GM21576 (cell line): ENCODE measurements around the gene UPK1A.
"Not testable (repeated sequence)": the region's sequence is repeated elsewhere in the genome, so short reads cannot be mapped to it uniquely, and the experiment has no call there.

ENCODE experiments used
- ATAC-seq: cut with Tn5 transposase; IDR thresholded peaks from one replicate; pipeline ENCODE4 v1.9.1; 2021; ENCODE audit warnings: mild to moderate bottlenecking, moderate library complexity; ENCODE audit not compliant: unreplicated experiment

The UPK1A gene

DNA sequence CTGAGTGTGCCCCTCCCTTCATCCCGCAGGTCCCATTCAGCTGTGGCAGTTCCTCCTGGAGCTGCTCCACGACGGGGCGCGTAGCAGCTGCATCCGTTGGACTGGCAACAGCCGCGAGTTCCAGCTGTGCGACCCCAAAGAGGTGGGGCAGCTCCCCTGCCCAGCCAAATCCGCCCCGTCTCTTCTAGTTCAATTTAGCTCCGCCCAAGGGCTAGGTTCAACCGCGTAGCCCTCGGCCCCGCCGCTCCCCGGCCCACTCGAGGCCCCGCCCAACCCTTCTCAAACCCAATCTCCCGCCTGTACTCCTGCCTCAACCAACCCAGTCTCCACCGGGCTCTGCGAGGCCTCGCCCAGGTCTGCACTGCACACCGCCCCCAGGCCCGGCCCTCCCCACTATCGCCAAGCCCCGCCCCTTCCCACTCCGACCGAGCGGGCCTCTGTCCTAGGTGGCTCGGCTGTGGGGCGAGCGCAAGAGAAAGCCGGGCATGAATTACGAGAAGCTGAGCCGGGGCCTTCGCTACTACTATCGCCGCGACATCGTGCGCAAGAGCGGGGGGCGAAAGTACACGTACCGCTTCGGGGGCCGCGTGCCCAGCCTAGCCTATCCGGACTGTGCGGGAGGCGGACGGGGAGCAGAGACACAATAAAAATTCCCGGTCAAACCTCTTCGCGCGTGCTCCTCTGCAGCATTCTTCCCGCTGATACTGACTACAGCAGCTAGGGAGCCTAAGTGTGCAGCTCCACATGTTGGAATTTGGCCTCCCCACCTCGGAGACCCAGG, 21.9 kb upstream of the UPK1A start:
- ATAC-seq, result peak; percentile 60

DNA sequence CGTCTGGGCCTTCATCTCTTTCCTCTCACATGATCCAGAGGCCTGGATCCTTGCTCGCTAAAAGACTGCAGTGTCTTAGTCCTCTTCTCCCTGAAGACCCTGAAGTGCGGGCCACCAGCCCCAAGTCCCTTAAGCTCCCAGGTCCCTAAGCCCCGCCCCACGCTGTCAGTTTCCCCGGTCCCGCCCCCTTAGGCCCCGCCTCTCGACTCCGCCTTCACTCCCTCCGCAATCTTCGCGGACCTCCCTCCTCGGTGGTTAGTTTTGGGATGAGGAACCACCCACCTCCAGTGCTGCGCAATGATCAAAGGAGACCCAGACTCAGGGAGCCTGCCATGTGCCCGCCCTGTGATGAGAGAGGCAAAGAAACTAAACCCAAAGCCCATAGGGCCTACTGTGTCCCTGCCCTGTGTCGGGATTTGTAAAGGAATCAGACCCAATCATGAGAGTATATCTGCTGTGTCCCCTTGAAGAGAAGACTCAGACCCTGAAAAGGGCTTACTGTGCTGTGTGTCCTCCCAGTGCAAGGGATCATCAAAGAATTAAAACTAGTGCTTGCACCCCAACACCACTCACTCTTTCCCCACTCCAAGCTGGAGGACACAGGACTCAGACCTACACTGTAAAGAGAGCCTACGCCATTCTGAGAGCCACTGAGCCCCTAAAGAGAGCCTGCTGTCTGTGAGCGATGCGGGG, 21.2 kb upstream of the UPK1A start:
- no peak for ATAC-seq

DNA sequence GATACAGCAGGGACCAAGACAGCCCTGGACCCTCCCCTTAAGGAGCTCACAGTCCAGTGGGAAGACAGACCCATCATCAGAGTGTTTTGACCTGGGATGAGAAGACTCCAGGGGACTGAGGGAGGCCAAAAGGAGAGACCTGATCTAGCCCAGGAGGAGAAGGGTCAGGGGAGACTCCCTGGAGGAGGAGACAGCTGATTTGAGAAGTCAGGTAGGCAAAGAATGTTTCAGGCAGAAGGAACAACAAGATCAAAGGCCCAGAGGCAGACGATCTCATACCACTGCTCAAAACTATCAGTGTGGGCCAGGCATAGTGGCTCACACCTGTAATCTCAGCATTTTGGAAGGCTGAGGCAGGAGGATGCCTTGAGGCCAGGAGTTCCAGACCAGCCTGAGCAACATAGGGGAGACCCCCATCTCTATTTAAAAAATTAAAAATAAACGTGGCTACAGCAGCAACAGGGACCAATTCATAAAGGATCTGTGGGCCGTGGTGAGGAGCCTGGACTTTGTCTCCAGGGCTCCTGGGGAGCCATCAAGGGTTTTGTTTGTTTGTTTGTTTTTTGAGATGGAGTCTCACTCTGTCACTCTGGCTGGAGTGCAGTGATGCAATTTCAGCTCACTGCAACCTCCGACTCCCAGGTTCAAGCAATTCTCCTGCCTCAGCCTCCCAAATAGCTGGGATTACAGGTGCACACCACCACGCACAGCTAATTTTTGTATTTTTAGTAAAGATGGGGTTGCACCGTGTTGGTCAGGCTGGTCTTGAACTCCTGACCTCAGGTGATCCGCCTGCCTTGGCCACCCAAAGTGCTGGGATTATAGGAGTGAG, 20.4 kb upstream of the UPK1A start:
- no peak for ATAC-seq

DNA sequence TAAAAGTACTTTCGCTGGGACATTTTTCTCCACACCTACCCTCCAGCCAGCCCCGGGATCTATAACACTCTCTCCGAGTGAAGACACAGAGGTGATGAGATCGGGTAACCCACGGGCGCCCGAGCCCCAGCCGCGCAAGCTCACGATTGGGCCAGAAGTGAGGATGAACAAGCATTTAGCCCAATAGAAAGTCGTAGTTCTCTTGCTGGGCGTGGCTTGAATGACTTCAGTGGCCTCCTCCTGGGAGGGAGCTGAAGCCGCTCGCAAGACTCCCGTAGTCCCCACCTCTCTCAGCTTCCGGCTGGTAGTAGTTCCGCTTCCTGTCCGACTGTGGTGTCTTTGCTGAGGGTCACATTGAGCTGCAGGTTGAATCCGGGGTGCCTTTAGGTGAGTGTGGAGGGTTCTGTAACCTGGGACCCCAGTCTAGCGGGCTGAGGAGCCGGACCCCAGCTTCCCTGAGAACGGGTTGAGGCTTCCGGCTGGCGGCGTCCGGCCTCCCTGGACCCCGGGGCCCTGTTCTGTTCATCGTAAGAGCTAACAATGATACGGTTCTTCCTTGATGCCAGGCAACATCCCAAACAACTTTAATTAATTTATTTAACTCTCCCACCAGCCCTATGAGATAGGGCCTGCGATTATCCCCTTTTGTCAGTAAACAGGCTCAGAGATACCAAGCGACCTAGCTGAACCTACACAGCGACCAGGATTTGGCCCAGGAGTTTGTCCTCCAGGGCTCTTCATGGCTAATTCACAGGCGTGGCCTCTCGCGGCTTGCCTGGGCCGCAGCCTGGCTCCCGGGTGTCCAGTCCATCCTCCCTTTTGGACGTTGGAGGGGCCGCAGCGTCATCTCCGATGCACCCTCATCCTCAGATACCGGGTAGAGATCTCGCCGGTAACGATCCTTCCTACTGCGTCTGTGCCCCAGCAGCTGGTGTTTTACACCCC, 18.0 kb upstream of the UPK1A start, which contains the start of gene COX6B1:
TSS of gene COX6B1 (plus strand) at position 307 of the 945 bp plus-strand sequence. CDS start 2,921 bp downstream, outside the sequence.
- ATAC-seq, result peak; percentile 50

DNA sequence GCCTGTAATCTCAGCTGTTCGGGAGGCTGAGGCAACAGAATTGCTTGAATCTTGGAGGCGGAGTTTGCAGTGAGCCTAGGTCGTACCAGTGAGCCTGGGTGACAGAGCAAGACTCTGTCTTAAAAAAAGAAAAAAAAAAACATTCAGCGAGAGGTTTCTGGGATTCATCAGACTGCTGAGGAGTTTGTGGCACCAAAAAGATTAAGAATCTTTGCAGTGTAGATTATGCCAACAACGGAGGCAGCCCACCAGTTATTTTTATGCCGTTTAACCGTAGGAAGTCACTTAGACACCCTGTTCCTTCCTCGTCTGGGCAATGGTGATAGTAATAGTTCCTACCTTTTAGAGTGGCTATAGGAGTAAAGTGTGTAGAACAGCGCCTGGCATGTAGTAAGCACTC, 15.7 kb upstream of the UPK1A start:
- ATAC-seq, result no peak

DNA sequence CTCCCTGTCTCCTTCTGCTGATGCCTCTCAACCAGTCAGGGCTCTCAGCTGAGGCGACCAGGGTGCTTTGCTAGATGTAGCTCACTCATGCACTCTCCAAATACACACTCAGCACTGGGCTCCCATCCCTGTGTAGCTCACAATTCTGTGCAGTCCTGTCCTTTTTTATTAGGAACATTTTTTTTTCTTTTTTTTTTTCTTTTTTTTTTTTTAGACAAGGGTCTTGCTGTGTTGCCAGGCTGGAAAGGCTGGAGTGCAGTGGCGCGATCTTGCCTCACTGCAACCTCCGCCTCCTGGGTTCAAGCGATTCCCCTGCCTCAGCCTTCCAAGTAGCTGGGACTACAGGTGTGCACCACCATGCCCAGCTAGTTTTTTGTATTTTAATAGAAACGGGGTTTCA, 11.5 kb upstream of the UPK1A start:
- ATAC-seq, result not testable (repeated sequence)

DNA sequence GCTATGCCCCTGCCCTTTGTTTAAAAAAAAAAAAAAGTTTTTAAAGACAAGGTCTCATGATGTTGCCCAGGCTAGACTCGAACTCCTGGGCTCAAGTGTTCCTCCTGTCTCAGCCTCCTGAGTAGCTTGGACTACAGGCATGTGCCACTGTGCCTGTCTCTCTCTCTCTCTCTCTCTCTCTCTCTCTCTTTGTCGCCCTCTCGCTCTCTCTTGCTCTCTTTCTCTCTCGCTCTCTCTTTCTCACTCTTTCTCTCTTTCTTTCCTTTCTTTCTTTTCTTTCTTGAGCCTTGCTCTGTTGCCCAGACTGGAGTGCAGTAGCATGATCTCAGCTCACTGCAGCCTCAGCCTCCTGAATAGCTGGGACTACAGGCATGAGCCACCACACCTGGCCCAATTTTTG, 10.7 kb upstream of the UPK1A start:
- ATAC-seq, result no peak

DNA sequence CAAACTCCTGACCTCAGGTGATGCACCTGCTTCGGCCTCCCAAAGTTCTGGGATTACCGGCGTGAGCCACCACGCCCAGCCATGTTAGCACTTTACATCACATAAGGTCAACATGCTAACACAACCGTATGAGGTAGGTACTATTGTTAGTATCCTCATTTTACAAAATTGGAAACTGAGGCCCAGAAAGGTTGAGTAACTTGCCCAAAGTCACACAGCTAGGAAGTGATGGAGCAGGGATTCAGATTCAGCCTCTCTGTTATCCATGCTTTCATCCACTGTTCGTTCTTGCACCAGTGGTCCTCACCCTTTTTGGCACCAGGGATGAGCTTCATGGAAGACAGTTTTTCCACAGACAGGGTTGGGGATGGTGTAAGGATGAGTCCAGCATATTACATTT, 9.6 kb upstream of the UPK1A start:
- no peak for ATAC-seq

DNA sequence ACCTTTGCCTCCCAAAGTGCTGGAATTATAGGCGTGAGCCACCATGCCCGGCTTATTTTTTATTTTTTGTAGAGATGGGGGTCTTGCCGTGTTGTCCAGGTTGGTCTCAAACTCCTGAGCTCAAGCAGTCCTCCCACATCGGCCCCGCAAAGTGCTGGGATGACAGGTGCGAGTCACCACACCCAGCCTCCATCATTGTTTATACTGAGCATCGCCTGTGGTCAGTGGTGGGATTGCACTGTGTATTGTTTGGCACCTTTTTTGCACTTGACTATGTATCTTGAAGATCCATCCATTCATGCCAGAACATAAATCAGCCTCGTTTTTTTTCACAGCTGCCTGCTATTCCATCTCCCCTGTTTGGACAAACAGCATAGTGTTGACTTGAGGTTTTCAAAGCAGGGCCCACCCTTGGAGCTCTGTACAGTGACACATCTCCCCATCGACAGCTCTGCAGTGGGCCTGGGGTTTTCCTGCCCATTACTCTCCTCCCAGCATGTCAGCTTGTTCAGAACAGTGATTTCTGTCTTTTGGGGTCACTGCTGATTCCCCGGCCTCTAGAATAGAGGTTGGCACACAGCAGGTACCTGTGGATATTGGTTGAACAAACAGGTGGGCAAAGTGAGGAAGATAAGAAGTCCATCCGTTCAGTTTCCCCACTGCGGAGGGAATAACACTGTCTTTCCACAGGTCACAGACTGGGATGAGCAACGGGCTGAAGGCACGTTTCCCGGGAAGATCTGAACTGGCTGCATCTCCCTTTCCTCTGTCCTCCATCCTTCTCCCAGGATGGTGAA, 8.2 kb upstream of the UPK1A start:
- no peak for ATAC-seq

DNA sequence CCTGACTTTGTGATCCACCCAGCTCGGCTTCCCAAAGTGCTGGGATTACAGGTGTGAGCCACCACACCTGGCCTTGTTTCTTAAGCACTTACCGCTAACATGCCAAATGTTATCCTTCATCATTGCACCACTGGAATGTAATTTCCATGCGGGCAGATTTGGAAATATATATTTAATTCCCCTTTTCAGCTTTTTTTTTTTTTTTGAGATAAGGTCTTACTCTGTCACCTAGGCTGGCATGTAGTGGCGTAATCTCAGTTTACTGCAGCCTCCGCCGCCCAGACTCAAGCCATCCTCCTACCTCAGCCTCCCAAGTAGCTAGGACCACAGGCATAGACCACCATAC, 4.3 kb upstream of the UPK1A start:
- ATAC-seq, result no peak

DNA sequence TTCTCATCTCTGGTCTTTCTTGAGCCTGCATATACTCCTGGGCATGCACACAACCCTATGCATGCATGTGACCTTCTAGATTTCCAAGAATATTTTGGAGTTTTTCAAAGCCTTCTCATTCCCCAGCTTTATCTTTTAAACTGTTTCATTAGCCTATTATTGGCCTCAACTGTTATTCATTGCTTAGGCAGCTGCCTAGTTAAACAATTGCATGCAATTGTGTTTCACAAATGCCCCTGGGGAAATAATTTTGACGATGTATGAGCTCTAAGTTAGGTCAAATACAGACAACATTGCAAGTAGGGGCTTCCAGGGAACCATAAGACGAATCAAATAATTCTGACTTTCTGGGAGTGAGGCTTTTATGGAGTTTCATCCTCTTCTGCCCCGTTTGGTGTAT, 2.3 kb upstream of the UPK1A start:
- ATAC-seq, result no peak

DNA sequence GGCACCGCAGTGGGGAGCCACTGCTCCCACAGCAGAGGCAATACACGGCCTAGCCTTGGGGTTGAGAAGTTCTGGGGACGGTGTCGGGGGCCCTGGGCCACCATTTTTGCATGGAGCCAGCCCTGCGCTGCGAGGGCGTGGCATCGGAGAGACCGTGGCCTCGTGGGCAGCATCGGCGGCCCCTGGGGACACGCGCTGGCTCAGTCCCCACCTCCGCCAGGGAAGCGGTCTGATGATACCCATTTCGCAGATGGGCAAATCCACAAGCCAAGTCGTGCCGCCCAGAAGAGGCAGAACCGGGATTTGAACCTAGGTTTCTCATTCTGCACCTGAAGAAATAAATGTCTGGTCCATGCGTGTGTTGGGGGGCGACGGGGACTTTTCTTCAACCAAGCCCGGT, 1.2 kb upstream of the UPK1A start:
- ATAC-seq, result no peak

DNA sequence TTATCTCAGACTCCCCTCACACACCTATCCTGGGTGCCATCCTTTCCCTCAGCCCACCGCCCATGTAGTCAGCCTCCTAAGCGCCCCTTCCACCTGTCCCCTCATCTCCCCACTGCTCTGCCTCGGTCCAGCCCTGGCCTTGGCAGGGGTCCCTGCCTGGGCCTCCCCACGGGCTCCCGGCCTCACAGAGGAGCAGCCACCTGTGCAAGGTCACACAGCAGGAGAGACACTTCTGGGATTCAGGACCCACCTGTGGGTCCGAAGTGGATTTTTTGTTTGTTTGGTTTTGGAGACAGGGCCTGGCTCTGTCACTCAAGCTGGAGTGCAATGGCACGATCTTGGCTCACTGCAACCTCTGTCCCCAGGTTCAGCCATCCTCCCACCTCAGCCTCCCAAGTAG, 713 bp upstream of the UPK1A start:
- no peak for ATAC-seq

DNA sequence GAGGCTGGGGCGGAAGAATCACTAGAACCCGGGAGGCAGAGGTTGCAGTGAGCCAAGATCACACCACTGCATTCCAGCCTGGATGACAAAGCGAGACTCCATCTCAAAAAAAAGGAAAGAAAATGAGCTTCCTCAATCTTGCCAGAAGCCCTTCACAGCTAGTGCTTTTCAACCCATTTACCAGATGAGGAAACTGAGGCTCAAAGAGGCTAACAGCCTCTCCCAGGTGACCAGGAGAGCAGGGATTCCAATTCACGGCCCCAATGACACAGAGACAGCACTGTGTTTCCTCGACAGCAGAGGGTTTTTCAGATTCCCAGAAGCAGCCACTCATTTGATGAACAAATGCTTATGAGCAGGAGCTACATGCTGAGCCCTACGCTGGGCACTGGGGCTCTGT, 3.2 kb downstream of the UPK1A start:
- ATAC-seq, result no peak

DNA sequence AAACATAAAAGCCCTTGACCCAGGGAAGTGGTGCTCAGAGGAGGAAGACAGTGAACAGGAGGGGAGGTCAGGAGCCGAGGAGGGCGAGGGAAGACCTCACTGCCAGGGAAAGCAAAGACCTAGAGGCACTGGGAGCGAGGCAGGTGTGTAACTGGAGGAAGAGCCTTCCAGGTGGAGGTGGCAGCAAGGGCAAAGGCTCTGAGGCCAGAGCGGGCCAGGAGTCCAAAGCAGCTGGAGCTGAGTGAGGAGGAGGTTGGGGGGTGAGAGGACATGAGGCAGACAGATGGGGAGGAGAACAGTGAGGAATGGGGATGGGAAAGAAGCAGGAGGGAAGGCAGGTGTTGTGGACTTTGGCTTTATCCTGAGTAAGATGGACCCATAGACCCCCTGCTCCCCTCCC, 3.7 kb downstream of the UPK1A start:
- ATAC-seq, result no peak

DNA sequence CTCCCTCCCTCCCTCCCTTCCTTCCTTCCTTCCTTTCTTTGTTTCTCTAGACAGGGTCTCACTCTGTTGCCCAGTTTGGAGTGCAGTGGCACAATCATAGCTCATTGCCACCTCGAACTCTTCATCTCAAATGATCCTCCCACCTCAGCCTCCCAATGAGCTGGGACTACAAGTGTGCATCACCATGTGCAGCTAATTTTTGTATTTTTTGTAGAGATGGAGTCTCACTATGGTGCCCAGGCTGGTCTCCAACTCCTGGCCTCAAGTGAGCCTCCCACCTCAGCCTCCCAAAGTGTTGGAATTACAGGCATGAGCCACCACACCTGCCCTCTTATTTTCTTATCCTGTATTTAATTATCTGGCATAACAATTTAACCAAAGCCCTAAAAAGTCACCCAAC, 4.4 kb downstream of the UPK1A start:
- ATAC-seq, result no peak

DNA sequence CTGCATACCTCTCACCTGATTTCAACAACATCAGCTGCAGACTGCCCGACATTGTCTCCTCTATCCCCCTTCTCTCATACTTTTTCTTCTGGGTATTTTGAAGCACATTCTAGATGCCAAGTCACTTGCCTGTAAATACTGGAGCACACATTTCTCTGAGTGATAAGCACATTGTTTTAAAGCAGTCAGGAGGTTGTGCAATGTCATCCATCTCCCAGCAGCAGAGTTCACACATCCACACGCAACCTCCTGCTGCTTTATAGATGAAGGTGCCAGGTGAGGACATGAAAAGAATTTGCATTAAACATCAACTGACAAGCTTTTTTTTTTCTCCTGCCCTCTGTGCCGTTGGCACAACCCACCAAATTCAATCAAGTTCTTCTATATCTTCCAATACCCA, 5.5 kb downstream of the UPK1A start:
- ATAC-seq, result no peak

DNA sequence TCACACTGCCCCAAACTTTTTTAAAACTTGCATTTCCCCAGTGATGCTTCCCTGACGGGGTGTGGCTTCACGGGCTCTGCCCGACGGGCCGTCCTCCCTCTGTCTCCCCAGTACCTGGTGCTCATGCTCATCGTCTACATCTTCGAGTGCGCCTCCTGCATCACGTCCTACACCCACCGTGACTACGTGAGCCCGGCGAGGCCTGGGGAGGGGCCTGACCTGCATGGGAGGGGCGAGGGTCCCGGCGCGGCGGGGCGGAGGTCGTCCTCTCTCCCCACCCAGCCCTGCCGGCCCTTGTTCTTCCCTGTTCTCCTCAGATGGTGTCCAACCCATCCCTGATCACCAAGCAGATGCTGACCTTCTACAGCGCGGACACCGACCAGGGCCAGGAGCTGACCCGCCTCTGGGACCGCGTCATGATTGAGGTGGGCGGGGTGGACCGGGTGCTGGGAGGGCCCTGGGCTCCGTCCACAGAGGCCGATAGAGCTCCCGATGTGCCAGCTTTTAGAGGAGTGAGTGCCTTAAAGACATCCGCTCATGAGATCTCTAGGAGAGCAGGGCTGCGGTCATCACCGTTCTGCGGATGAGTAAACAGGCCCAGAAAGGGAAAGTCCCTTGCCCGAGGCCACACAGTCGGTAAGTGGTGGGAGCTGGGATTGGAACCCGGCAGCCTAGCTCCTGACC, 6.9 kb downstream of the UPK1A start:
- no peak for ATAC-seq

DNA sequence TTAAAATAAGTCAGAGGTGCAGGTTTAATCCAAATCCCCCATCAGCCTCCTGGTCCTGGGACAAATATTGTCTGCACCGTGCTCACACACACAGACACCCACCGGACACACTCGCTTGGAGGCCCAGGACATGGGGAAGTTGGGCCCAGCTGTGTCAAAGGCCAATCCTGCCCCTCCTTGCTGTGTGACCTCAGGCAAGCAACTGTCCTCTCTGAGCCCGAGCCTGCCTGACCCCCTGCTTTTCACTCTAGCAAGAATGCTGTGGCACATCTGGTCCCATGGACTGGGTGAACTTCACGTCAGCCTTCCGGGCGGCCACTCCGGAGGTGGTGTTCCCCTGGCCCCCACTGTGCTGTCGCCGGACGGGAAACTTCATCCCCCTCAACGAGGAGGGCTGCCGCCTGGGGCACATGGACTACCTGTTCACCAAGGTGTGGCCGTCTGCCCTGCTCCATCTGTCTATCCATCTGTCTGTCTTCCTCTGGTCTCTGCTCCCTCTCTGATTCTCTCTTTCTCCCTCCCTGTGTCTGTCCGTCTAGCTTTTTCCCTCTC, 9.3 kb downstream of the UPK1A start:
- ATAC-seq, result no peak
